ENCODE data around the gene SYNE2. TPM values are rescaled to one million over a fixed set of nuclear protein-coding genes. Genes with fewer than 3 reads are reported as not detected.

Gene SYNE2
- total RNA-seq, 1 donor from 2014 or later: 28.4 TPM

DNA sequence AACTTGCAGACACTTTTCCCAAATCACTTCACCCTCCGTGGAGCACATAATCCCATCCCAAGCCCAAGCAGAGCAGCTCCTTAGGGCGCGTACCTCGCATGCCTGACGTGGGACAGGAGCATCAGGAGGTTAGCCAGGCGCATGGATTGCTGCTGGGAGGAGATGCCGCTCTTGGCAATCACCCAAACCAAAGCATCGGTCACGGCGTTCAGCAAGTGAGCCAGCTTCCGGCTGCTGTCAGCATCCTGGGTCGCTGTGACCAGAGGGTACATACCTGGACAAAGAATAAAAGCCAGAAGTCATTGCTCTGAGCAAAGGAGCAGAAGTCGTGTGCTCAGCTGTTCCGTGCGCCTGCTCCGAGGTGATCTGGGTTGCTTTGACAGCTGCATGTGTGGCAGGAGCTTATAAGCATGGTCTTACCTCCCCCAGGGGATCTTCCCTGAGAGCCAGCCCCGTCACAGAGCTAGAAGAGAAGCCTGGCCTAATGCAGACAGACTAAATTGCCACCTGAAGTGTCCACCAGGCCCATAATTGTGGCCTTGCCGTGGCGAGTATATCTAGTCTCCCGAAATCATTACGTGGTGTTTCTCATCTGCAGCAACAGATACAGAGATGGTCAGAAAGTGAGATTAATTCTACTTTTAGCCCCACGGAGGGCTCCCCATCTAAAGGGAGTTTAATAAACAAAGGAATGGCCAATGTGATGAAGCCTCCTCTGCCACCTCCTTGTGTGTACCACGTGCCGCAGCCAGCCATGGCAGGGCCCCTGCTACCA lies 382.3 kb downstream of the SYNE2 start:
- DNase-seq (ENCODE audit: extremely low spot score, unreplicated experiment): no peak
- no peaks in the 10 kb centered on the region for H3K9me3 Mint-ChIP-seq (ENCODE audit: unreplicated experiment)
- H3K36me3 Mint-ChIP-seq (ENCODE audit: unreplicated experiment): no peaks in the 10 kb centered on the region
- no peak overlapping the region for H3K4me3 Mint-ChIP-seq (ENCODE audit: unreplicated experiment)
- TF ChIP-seq, protein P1, sequence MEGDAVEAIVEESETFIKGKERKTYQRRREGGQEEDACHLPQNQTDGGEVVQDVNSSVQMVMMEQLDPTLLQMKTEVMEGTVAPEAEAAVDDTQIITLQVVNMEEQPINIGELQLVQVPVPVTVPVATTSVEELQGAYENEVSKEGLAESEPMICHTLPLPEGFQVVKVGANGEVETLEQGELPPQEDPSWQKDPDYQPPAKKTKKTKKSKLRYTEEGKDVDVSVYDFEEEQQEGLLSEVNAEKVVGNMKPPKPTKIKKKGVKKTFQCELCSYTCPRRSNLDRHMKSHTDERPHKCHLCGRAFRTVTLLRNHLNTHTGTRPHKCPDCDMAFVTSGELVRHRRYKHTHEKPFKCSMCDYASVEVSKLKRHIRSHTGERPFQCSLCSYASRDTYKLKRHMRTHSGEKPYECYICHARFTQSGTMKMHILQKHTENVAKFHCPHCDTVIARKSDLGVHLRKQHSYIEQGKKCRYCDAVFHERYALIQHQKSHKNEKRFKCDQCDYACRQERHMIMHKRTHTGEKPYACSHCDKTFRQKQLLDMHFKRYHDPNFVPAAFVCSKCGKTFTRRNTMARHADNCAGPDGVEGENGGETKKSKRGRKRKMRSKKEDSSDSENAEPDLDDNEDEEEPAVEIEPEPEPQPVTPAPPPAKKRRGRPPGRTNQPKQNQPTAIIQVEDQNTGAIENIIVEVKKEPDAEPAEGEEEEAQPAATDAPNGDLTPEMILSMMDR (IDR thresholded peaks at IDR 0.05): no peak
- peaks cover 59% of the 10 kb centered on the region for H3K4me1 Mint-ChIP-seq (ENCODE audit: unreplicated experiment)
- peaks cover 16% of the 10 kb centered on the region for H3K27me3 Mint-ChIP-seq (ENCODE audit: unreplicated experiment)
- no peak overlapping the region for H3K27ac Mint-ChIP-seq (ENCODE audit: unreplicated experiment)

DNA sequence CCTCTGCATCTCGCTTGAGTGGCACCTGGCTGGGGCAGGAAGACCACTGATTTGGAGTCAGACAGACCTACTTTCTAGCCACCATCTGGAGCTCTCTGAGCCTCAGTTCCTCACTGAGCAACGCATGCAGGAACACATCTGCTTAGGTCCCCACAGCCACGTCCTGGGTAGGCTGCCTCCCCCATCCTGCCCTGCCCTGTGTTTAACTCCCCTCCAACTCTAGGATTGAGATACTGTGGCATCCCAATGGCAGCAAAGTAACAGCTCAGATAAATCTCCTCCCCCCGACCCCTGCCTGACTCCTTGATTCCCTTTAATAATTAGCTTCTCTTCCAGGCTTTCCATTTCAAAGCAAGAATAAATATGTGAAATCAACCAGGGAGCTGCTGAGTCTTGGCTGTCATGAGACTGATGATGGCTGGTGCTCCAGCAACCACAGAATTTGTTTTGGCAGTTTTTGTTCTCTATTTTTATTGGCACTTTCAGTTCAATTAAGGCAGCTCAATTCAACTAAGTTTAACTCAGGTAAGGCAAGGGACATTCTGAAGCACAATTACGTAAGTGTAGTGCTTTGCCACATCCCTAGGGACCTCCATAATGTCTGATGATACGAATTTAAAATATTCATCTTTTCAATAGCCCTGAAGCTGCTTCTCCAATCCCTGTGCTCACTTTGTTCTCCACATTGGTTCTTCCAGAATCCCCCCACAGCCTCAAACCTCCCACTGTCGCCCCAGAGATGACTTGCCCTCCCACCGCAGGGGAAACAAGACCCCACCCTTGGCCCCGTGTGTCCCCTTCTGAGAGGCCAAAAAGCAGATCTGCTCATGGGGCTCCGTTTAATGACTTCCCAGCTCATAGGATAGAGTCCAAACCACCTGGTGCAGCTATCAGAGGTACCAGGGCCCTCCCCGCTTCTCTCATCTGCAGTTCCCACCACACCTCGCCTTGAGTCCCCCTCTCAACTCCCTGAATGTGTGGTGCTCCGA lies 383.1 kb downstream of the SYNE2 start:
- Mint-ChIP-seq H3K27ac (ENCODE audit: unreplicated experiment) (no peak overlapping the region), H3K36me3 (ENCODE audit: unreplicated experiment) (no peaks in the 10 kb centered on the region), H3K4me3 (ENCODE audit: unreplicated experiment) (no peak overlapping the region), H3K4me1 (ENCODE audit: unreplicated experiment) (peaks cover 59% of the 10 kb centered on the region), H3K27me3 (ENCODE audit: unreplicated experiment) (peaks cover 22% of the 10 kb centered on the region), H3K9me3 (ENCODE audit: unreplicated experiment) (no peaks in the 10 kb centered on the region)
- TF ChIP-seq, protein P1 (IDR thresholded peaks at IDR 0.05): no peak
- no peak for DNase-seq (ENCODE audit: extremely low spot score, unreplicated experiment)

DNA sequence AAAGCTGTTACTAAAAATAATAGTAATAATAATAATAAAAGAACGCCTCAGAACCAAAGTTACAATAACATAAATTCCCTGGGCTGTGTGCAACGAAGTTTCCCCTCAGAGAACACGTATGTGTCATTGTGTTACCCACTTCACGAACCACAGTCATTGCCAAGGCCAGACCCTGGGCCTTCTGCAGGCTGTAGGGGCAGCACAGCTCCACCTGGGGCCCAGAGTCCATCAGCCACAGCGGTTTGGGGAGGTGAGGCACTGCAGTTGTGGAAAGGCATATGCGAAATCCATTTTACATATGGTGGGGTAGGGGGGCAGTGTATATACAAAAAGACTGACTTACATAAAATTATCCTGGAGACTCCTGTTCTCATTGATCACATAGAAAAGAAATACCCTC lies 385.2 kb downstream of the SYNE2 start:
- no peak overlapping the region for H3K4me3 Mint-ChIP-seq (ENCODE audit: unreplicated experiment)
- H3K27me3 Mint-ChIP-seq (ENCODE audit: unreplicated experiment): peaks cover 35% of the 10 kb centered on the region

DNA sequence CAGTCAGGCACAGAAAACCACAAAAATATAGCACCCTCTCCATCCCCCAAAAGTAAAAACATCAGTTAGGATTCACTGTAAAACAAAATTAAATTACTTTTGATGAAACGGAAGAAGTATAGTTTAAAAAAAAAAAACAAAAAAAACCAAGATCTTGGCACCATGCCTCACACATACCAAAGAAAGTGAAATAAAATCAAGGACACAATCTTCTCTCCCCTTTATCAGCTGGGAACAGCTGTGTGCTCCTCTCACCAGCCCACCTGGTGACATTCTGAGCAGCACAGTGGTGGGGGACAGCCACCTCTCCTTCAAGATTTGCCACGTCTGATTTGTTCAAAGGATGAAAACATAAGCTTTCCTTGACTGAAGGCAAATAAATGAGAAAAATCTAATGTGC lies 385.8 kb downstream of the SYNE2 start:
- H3K9me3 Mint-ChIP-seq (ENCODE audit: unreplicated experiment): no peaks in the 10 kb centered on the region
- no peak overlapping the region for H3K27ac Mint-ChIP-seq (ENCODE audit: unreplicated experiment)
- H3K36me3 Mint-ChIP-seq (ENCODE audit: unreplicated experiment): no peaks in the 10 kb centered on the region
- no peak overlapping the region for H3K4me3 Mint-ChIP-seq (ENCODE audit: unreplicated experiment)
- H3K27me3 Mint-ChIP-seq (ENCODE audit: unreplicated experiment): peaks cover 36% of the 10 kb centered on the region
- DNase-seq (ENCODE audit: extremely low spot score, unreplicated experiment): no peak
- TF ChIP-seq, protein P1 (IDR thresholded peaks at IDR 0.05): no peak
- peaks cover 38% of the 10 kb centered on the region for H3K4me1 Mint-ChIP-seq (ENCODE audit: unreplicated experiment)

More for the DNA sequence above, 385.2 kb downstream of the SYNE2 start:
- TF ChIP-seq, protein P1 (IDR thresholded peaks at IDR 0.05): no peak
- peaks cover 44% of the 10 kb centered on the region for H3K4me1 Mint-ChIP-seq (ENCODE audit: unreplicated experiment)
- no peaks in the 10 kb centered on the region for H3K9me3 Mint-ChIP-seq (ENCODE audit: unreplicated experiment)
- no peak for DNase-seq (ENCODE audit: extremely low spot score, unreplicated experiment)
- H3K36me3 Mint-ChIP-seq (ENCODE audit: unreplicated experiment): no peaks in the 10 kb centered on the region
- H3K27ac Mint-ChIP-seq (ENCODE audit: unreplicated experiment): no peak overlapping the region

DNA sequence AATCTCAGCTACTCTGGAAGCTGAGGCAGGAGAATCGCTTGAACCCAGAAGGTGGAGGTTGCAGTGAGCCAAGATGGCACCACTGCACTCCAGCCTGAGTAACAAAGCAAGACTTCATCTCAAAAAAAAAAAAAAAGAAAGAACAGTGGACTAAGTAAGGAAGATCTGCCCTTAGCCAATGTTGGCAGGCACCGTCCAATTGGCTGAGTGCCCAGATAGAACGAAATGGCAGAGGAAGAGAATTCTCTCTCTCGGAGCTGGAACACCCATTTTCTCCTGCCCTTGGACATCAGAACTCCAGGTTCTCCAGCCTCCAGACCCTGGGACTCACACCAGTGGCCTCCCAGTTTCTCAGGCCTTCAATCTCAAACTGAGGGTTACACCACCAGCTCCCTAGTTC lies 391.5 kb downstream of the SYNE2 start:
- no peaks in the 10 kb centered on the region for H3K4me1 Mint-ChIP-seq (ENCODE audit: unreplicated experiment)
- H3K27me3 Mint-ChIP-seq (ENCODE audit: unreplicated experiment): peaks cover 32% of the 10 kb centered on the region
- H3K9me3 Mint-ChIP-seq (ENCODE audit: unreplicated experiment): no peaks in the 10 kb centered on the region
- TF ChIP-seq, protein P1 (IDR thresholded peaks at IDR 0.05): no peak
- no peak for DNase-seq (ENCODE audit: extremely low spot score, unreplicated experiment)
- no peak overlapping the region for H3K4me3 Mint-ChIP-seq (ENCODE audit: unreplicated experiment)
- H3K36me3 Mint-ChIP-seq (ENCODE audit: unreplicated experiment): no peaks in the 10 kb centered on the region
- no peak overlapping the region for H3K27ac Mint-ChIP-seq (ENCODE audit: unreplicated experiment)

Data from osteocyte (in vitro differentiated cells).